Endothelial cell of umbilical vein (primary cell): ENCODE results near the gene SUPT5H. TPM values are rescaled to one million over a fixed set of nuclear protein-coding genes. Genes with fewer than 3 reads are reported as not detected.
A peak's percentile ranks its signal among the peaks of the same experiment; 100 is the strongest.

Source experiments
- BruUV-seq: library from RNA; stranded (reverse); fragments of 400-500 nt; replicated peaks from 2 replicates; lab custom pipeline; 2021; lab: Mats Ljungman, UMichigan
- CTCF ChIA-PET: fragments of 300-600, 350-600 bp; sonication (Branson Sonifier 250); formaldehyde crosslinking; loops from one replicate; lab custom pipeline; 2021; ENCODE audit warnings: antibody characterized with exemption, inconsistent platforms; lab: Charles Lee
- POLR2A ChIA-PET: fragments of 300-600, 350-600 bp; sonication (Branson Sonifier 250); formaldehyde crosslinking; loops from one replicate; lab custom pipeline; 2021; ENCODE audit warnings: antibody characterized with exemption, inconsistent platforms; lab: Charles Lee
- DNase-seq: peaks from one replicate; pipeline ENCODE4 v3.0.0-alpha.2; 2011; ENCODE audit warnings: low read depth, low spot score
- FAIRE-seq: peaks from 2 replicates; lab custom pipeline; 2011; peaks lifted over from hg19 to GRCh38; lab: Jason Lieb, UNC
- H2AFZ ChIP-seq: 2 replicates; pipeline ENCODE4 v1.6.0; 2012; ENCODE audit warnings: low read depth, low read length, control low read depth, inconsistent platforms
- H3K27ac ChIP-seq: 2 replicates; pipeline ENCODE4 v1.5.1; 2011; ENCODE audit warnings: low read depth, mild to moderate bottlenecking, control low read depth, low read length, moderate library complexity; ENCODE audit not compliant: insufficient read depth
- H3K27me3 ChIP-seq, 2 experiments: 2 replicates each; pipeline versions ENCODE4 v1.6.0 to v1.6.1; 2011; ENCODE audit warnings: low read length in 2 of 2, mixed read lengths in 1 of 2; ENCODE audit not compliant: control insufficient read depth in 2 of 2, insufficient read depth in 2 of 2
- H3K36me3 ChIP-seq, 2 experiments: 2 replicates in 1 of 2; 3 replicates in 1 of 2; pipeline ENCODE4 v1.5.1; 2011; ENCODE audit warnings: low read length in 2 of 2, mild to moderate bottlenecking in 1 of 2, moderate library complexity in 1 of 2; ENCODE audit not compliant: control insufficient read depth in 2 of 2, insufficient read depth in 2 of 2; ENCODE audit errors: extremely low read depth in 1 of 2
- H3K4me1 ChIP-seq: 3 replicates; pipeline ENCODE4 v1.5.1; 2011; ENCODE audit warnings: mild to moderate bottlenecking, low read length; ENCODE audit not compliant: control insufficient read depth, insufficient read depth; ENCODE audit errors: extremely low read depth
- H3K4me2 ChIP-seq: 2 replicates; pipeline ENCODE4 v1.6.1; 2011; ENCODE audit warnings: low read length, control low read depth, mixed read lengths; ENCODE audit not compliant: insufficient read depth
- H3K4me3 ChIP-seq, 3 experiments: fragments of 200-600 bp in 1 of 3; sonication (generic), shearing (Covaris generic) in 1 of 3; replicated peaks in 1 of 3; 2 replicates each; pipeline ENCODE4 v1.5.1; 2011 to 2016; ENCODE audit warnings: control low read depth in 3 of 3, low read length in 3 of 3, mild to moderate bottlenecking in 2 of 3, inconsistent platforms in 1 of 3, low read depth in 1 of 3, moderate library complexity in 1 of 3; ENCODE audit not compliant: insufficient read depth in 1 of 3
- H3K79me2 ChIP-seq: 2 replicates; pipeline ENCODE4 v1.6.0; 2012; ENCODE audit warnings: low read length, inconsistent platforms; ENCODE audit not compliant: control insufficient read depth, insufficient read depth
- H3K9ac ChIP-seq: replicated peaks from 2 replicates; pipeline ENCODE3; 2011; ENCODE audit warnings: low read length, control low read depth; ENCODE audit not compliant: insufficient read depth; ENCODE audit errors: extremely low read depth
- H3K9me1 ChIP-seq: replicated peaks from 3 replicates; pipeline ENCODE4 v1.6.0; 2011; ENCODE audit warnings: mild to moderate bottlenecking, low read length; ENCODE audit not compliant: control insufficient read depth, insufficient read depth; ENCODE audit errors: extremely low read depth
- H3K9me3 ChIP-seq: replicated peaks from 2 replicates; pipeline ENCODE4 v1.5.1; 2012; ENCODE audit warnings: low read length, inconsistent platforms; ENCODE audit not compliant: control insufficient read depth, insufficient read depth
- H4K20me1 ChIP-seq: replicated peaks from 2 replicates; pipeline ENCODE3; 2011; ENCODE audit warnings: mild to moderate bottlenecking, low read length; ENCODE audit not compliant: control insufficient read depth, insufficient read depth; ENCODE audit errors: extremely low read depth
- CTCF ChIP-seq, 2 donors: IDR thresholded peaks; 1 replicate in 1 of 2; 2 replicates in 1 of 2; pipeline ENCODE4 v1.5.1; 2011; ENCODE audit warnings: low read length in 2 of 2, mild to moderate bottlenecking in 2 of 2, moderate library complexity in 2 of 2, control low read depth in 1 of 2, inconsistent platforms in 1 of 2, low read depth in 1 of 2; ENCODE audit not compliant: insufficient read depth in 1 of 2; ENCODE audit errors: extremely low read depth in 1 of 2
- EZH2 ChIP-seq: IDR thresholded peaks from 2 replicates; pipeline ENCODE4 v1.6.1; 2012; ENCODE audit warnings: borderline replicate concordance, low read depth, mild to moderate bottlenecking, moderate library complexity, low read length, inconsistent platforms; ENCODE audit not compliant: severe bottlenecking
- FOS ChIP-seq: IDR thresholded peaks from 2 replicates; pipeline ENCODE4 v1.6.1; 2011; ENCODE audit warnings: mild to moderate bottlenecking, low read length, moderate library complexity, borderline replicate concordance; ENCODE audit not compliant: insufficient read depth
- GATA2 ChIP-seq: IDR thresholded peaks from 2 replicates; pipeline ENCODE4 v1.7.0; 2011; ENCODE audit warnings: low read depth, mild to moderate bottlenecking, moderate library complexity, mixed read lengths, low read length; ENCODE audit not compliant: insufficient read length, insufficient read depth
- JUN ChIP-seq: IDR thresholded peaks from 2 replicates; pipeline ENCODE4 v1.6.1; 2011; ENCODE audit warnings: borderline replicate concordance, low read depth; ENCODE audit not compliant: insufficient read length, insufficient read depth
- MAX ChIP-seq: IDR thresholded peaks from 2 replicates; pipeline ENCODE4 v1.6.1; 2011; ENCODE audit not compliant: insufficient read depth, insufficient read length
- MYC ChIP-seq: IDR thresholded peaks from one replicate; pipeline ENCODE4 v1.6.1; 2011; ENCODE audit warnings: mild to moderate bottlenecking, low read depth, low read length
- POLR2A ChIP-seq: IDR thresholded peaks from 2 replicates; pipeline ENCODE4 v1.6.1; 2012; ENCODE audit warnings: low read depth, mild to moderate bottlenecking, control low read depth, low read length
- POLR2AphosphoS5 ChIP-seq: IDR thresholded peaks from 2 replicates; pipeline ENCODE4 v1.6.1; 2012; ENCODE audit warnings: low read depth, mild to moderate bottlenecking, control low read depth, low read length, moderate library complexity; ENCODE audit not compliant: insufficient read depth
- dilution Hi-C: fragments of 300-500 bp; cut with MboI; formaldehyde crosslinking; loops from one replicate; pipeline ENCODE4 v1.15.0; 2019; ENCODE audit warnings: low sequenced_read_pairs; ENCODE audit not compliant: extremely low pct_ligation_motif_present
- intact Hi-C: fragments of 100-400 bp; cut with micrococcal nuclease; formaldehyde crosslinking; loops from one replicate; pipeline ENCODE4 v1.10.0; 2022
- polyA plus RNA-seq, 4 experiments: library from polyadenylated mRNA; depleted of rRNA in 3 of 4; stranded (reverse) in 3 of 4; unstranded in 1 of 4; fragments of >200 nt; gene quantifications; 2 replicates each; pipeline versions ENCODE4 v1.2.1 to v1.2.3, GENCODE V29; 2011 to 2012; ENCODE audit warnings: missing spikeins in 1 of 4
- total RNA-seq: library from RNA; stranded (reverse); gene quantifications from 2 replicates; pipeline ENCODE4 v1.2.3, GENCODE V29; 2021

Gene SUPT5H
- total and polyA plus RNA-seq, 2 donors (not counting 3 experiments of a cell fraction or from before 2014, with no cell fraction given), result 87.6 to 120 TPM

GRCh38 chr19:39407410-39407659 lies 38.0 kb upstream of the SUPT5H start:
- H2AFZ ChIP-seq, result no peak overlapping the region
- H3K36me3 ChIP-seq, result no peaks in the 10 kb centered on the region
- H3K9me1 ChIP-seq, result no peaks in the 10 kb centered on the region
- dilution Hi-C loops (no loop called here), intact Hi-C loops (no loop called here)
- FAIRE-seq, result no peak
- no peaks in the 10 kb centered on the region for H4K20me1 ChIP-seq
- ChIA-PET POLR2A (interaction anchor here (0.5 to 2.4 kb wide), 3 partner anchors 10 to 289 kb away, joined by 3 to 10 read pairs (median 3); partner anchors contain the start of genes MED29 and PAF1), CTCF (interaction anchor here (2.3 to 5.0 kb wide), 2 partner anchors 10 to 16 kb away, joined by 6 to 42 read pairs; partner anchors contain the start of genes MED29 and PAF1)
- no TSS peak for BruUV-seq
- H3K9ac ChIP-seq, result peak overlapping the region; percentile 92
- no peaks in the 10 kb centered on the region for H3K27me3 ChIP-seq
- peak overlapping the region; percentile 83 for H3K4me2 ChIP-seq
- peak overlapping the region; percentile 71 to 96 (median 88) for H3K4me3 ChIP-seq
- TF ChIP-seq POLR2A (no peak), GATA2 (no peak), FOS (no peak), MAX (no peak), JUN (no peak), EZH2 (no peak), POLR2AphosphoS5 (no peak), MYC (no peak), CTCF (IDR thresholded peaks at IDR 0.05; ENCODE audit: extremely low read depth in 1 of 2, insufficient read depth in 1 of 2, low read depth in 1 of 2, low read length in 2 of 2) (no peak)
- H3K79me2 ChIP-seq, result peaks cover 22% of the 10 kb centered on the region
- DNase-seq, result no peak
- H3K9me3 ChIP-seq, result no peaks in the 10 kb centered on the region
- H3K4me1 ChIP-seq, result peaks cover 53% of the 10 kb centered on the region
- peak overlapping the region; percentile 83 for H3K27ac ChIP-seq
